HG03097 (cell line): Measurements from ENCODE around the gene ANKRD66.
"Not testable (repeated sequence)": the region's sequence is repeated elsewhere in the genome, so short reads cannot be mapped to it uniquely, and the experiment has no call there.

Experiments used
- ATAC-seq: cut with Tn5 transposase; IDR thresholded peaks from one replicate; pipeline ENCODE4 v1.9.1; 2021; ENCODE audit not compliant: unreplicated experiment, low FRiP score

The ANKRD66 gene

GRCh38 chr6:46751658-46752057 lies 4.9 kb downstream of the ANKRD66 start:
- ATAC-seq, result no peak

- ATAC-seq, result no peak
Measured at GRCh38 chr6:46755865-46756264, 9.1 kb downstream of the ANKRD66 start.

GRCh38 chr6:46756469-46757213 lies 9.9 kb downstream of the ANKRD66 start:
- no peak for ATAC-seq

- ATAC-seq, result no peak
Measured at GRCh38 chr6:46757214-46757596, 10.5 kb downstream of the ANKRD66 start.

GRCh38 chr6:46758960-46759753 lies 12.4 kb downstream of the ANKRD66 start:
- no peak for ATAC-seq

GRCh38 chr6:46760925-46761324 lies 14.2 kb downstream of the ANKRD66 start:
- ATAC-seq, result no peak

GRCh38 chr6:46763466-46763865 lies 16.7 kb downstream of the ANKRD66 start:
- ATAC-seq, result no peak

- not testable (repeated sequence) for ATAC-seq
Measured at GRCh38 chr6:46764280-46764679, 17.5 kb downstream of the ANKRD66 start.

GRCh38 chr6:46764961-46765360 lies 18.2 kb downstream of the ANKRD66 start:
- ATAC-seq, result no peak

GRCh38 chr6:46772016-46772415 lies 25.3 kb downstream of the ANKRD66 start:
- no peak for ATAC-seq

- no peak for ATAC-seq
Measured at GRCh38 chr6:46772762-46773161, 26.0 kb downstream of the ANKRD66 start.

- no peak for ATAC-seq
Measured at GRCh38 chr6:46773201-46773855, 26.6 kb downstream of the ANKRD66 start.

GRCh38 chr6:46774736-46775135 lies 28.0 kb downstream of the ANKRD66 start:
- ATAC-seq, result not testable (repeated sequence)

GRCh38 chr6:46776070-46776712 lies 29.5 kb downstream of the ANKRD66 start:
- ATAC-seq, result no peak

GRCh38 chr6:46777476-46778346 lies 31.0 kb downstream of the ANKRD66 start:
- no peak for ATAC-seq

GRCh38 chr6:46781478-46782378 lies 35.0 kb downstream of the ANKRD66 start:
- ATAC-seq, result no peak

- ATAC-seq, result no peak
Measured at GRCh38 chr6:46784535-46784934, 37.8 kb downstream of the ANKRD66 start.

- no peak for ATAC-seq
Measured at GRCh38 chr6:46787871-46788540, 41.3 kb downstream of the ANKRD66 start.
